ENCODE results near the gene TCEAL5. TPM values are rescaled to one million over a fixed set of nuclear protein-coding genes. Genes with fewer than 3 reads are reported as not detected.

Gene TCEAL5
- total RNA-seq, 1 donor from 2014 or later = 0.36 TPM

DNA sequence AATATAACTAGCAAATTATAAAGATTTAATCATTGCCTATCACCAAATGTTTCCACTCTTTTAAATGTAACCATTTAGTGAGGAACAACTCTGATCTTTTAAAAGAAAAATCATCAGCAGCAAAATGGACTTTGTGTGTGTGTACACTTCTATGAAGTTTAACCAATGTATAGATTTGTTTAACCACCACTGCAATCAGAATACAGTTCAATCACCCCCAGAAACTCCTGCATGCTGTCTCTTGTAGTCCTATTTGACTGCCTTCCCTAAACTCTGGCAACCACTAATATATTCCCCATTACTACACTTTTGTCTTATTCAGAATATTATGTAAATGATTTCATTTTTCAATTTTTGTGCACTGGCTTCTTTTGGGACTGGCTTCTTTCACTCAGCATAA is 19.9 kb downstream of the TCEAL5 start:
- Histone ChIP-seq H4K20me1 (ENCODE audit: insufficient read depth, low read length) (peaks cover 6% of the 10 kb centered on the region), H3K27me3 (ENCODE audit: insufficient read depth, low read length) (no peaks in the 10 kb centered on the region), H3K79me2 (ENCODE audit: insufficient read depth, low read length) (peaks cover 20% of the 10 kb centered on the region), H3K9me3 (ENCODE audit: insufficient read depth, low read depth, low read length) (no peaks in the 10 kb centered on the region), H3K27ac (ENCODE audit: low read depth, low read length) (no peak overlapping the region), H2AFZ (ENCODE audit: low read depth, low read length) (no peak overlapping the region), H3K4me2 (ENCODE audit: low read length) (no peak overlapping the region), H3K9ac (ENCODE audit: low read length) (no peak overlapping the region), H3K4me3 (ENCODE audit: insufficient read depth, low read depth, low read length) (no peak overlapping the region), H3K4me1 (ENCODE audit: insufficient read depth, low read length) (no peaks in the 10 kb centered on the region), H3K36me3 (ENCODE audit: insufficient read depth, low read length) (peaks cover 9% of the 10 kb centered on the region)
- H3K4me1 Mint-ChIP-seq (ENCODE audit: low read depth, unreplicated experiment) = peaks cover 9% of the 10 kb centered on the region
- no peaks in the 10 kb centered on the region for H3K27me3 Mint-ChIP-seq (ENCODE audit: low read depth, unreplicated experiment)
- TF ChIP-seq EZH2 (IDR thresholded peaks at IDR 0.05; ENCODE audit: insufficient read depth, low read length) = no peak
- TF ChIP-seq, protein P1, sequence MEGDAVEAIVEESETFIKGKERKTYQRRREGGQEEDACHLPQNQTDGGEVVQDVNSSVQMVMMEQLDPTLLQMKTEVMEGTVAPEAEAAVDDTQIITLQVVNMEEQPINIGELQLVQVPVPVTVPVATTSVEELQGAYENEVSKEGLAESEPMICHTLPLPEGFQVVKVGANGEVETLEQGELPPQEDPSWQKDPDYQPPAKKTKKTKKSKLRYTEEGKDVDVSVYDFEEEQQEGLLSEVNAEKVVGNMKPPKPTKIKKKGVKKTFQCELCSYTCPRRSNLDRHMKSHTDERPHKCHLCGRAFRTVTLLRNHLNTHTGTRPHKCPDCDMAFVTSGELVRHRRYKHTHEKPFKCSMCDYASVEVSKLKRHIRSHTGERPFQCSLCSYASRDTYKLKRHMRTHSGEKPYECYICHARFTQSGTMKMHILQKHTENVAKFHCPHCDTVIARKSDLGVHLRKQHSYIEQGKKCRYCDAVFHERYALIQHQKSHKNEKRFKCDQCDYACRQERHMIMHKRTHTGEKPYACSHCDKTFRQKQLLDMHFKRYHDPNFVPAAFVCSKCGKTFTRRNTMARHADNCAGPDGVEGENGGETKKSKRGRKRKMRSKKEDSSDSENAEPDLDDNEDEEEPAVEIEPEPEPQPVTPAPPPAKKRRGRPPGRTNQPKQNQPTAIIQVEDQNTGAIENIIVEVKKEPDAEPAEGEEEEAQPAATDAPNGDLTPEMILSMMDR (IDR thresholded peaks at IDR 0.05; ENCODE audit: insufficient read depth, low read depth, low read length) = no peak
- peaks cover 4% of the 10 kb centered on the region for H3K36me3 Mint-ChIP-seq (ENCODE audit: low read depth, unreplicated experiment)
- H3K4me3 Mint-ChIP-seq (ENCODE audit: unreplicated experiment) = no peak overlapping the region
- FAIRE-seq (no peak), DNase-seq (ENCODE audit: low read depth) (no peak)
- no peaks in the 10 kb centered on the region for H3K9me3 Mint-ChIP-seq (ENCODE audit: unreplicated experiment)
- no peak overlapping the region for H3K27ac Mint-ChIP-seq (ENCODE audit: unreplicated experiment)

DNA sequence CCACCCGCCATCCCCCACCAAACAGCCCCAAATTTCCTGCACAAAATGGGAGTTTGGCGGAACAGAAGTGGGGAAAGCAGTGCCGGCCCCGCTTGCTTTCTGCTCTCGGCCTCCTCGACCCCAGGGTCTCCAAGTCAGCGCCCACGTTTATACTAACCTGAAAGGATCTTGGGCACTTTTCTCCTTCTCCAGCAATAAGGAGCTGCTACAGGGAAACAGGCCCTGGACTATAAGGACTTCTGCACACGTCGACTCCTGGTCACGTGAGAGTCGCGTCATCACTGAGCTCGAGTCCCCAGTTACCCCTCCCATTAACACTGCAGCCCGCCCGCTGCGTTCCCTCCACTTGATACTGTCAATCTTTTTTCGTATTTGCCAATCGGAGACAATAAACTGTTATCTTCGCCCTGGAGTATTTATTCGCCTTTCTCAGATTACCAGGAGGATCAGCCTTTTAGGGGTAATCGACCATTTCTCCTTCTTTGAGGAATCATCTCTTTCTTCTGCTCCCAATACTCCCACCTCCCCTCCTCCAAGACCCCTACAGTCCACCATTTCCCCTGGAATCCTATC is 21.5 kb downstream of the TCEAL5 start, which contains the start of gene TCEAL8:
Gene TCEAL8, minus strand, starts transcription at position 235 of the 573 bp plus-strand sequence. CDS start 1,176 bp downstream, outside the sequence.
- Histone ChIP-seq H3K4me2 (ENCODE audit: low read length) (peak within 1 kb of the TSS; percentile 95), H2AFZ (ENCODE audit: low read depth, low read length) (peak within 1 kb of the TSS; percentile 74), H4K20me1 (ENCODE audit: insufficient read depth, low read length) (peaks cover 6% of the 10 kb centered on the region), H3K27me3 (ENCODE audit: insufficient read depth, low read length) (no peaks in the 10 kb centered on the region), H3K36me3 (ENCODE audit: insufficient read depth, low read length) (peaks cover 9% of the 10 kb centered on the region), H3K79me2 (ENCODE audit: insufficient read depth, low read length) (peaks cover 20% of the 10 kb centered on the region), H3K27ac (ENCODE audit: low read depth, low read length) (peak within 1 kb of the TSS; percentile 86), H3K4me1 (ENCODE audit: insufficient read depth, low read length) (no peaks in the 10 kb centered on the region), H3K4me3 (ENCODE audit: insufficient read depth, low read depth, low read length) (peak within 1 kb of the TSS; percentile 93), H3K9ac (ENCODE audit: low read length) (peak within 1 kb of the TSS; percentile 97), H3K9me3 (ENCODE audit: insufficient read depth, low read depth, low read length) (no peaks in the 10 kb centered on the region)
- Mint-ChIP-seq H3K4me3 (ENCODE audit: unreplicated experiment) (peak within 1 kb of the TSS; percentile 98), H3K27ac (ENCODE audit: unreplicated experiment) (peak within 1 kb of the TSS; percentile 94), H3K4me1 (ENCODE audit: low read depth, unreplicated experiment) (peaks cover 9% of the 10 kb centered on the region), H3K9me3 (ENCODE audit: unreplicated experiment) (no peaks in the 10 kb centered on the region), H3K27me3 (ENCODE audit: low read depth, unreplicated experiment) (no peaks in the 10 kb centered on the region), H3K36me3 (ENCODE audit: low read depth, unreplicated experiment) (peaks cover 4% of the 10 kb centered on the region)
- FAIRE-seq (no peak), DNase-seq (ENCODE audit: low read depth) (peak; percentile 71)
- TF ChIP-seq, protein P1 (IDR thresholded peaks at IDR 0.05; ENCODE audit: insufficient read depth, low read depth, low read length) = no peak
- no peak for TF ChIP-seq EZH2 (IDR thresholded peaks at IDR 0.05; ENCODE audit: insufficient read depth, low read length)

DNA sequence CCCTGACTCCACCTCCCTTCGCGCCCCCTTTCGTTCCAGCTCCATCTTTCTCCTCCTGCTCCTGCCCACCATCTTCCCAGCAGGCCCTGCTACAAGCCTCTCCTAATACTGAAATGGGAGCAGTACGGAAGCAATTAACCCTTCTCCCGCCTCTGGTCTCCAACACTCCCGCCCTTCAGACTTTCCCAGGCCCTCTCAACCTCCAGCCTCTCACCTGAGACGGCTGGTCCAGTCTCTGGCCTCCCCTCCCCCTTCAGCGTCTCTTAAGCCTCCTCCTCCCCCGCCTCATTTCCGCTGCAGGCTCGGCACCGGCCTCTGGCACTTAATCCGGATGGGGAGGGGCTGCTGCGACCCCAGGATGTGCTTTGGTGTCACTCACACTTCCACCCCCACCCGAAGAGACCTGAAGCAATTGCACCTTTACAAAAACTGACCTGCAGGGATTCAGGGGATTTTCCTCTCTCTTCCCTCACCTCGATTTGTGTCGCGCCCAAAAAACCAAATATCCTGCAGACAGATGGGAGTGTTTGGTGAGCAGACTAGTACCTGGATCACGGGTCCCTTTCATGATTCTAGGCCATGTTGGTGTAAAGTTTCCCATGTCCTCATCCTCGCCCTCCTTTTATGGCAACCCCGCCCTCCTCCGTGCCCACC is 22.3 kb downstream of the TCEAL5 start:
- peak overlapping the region; percentile 74 for H2AFZ ChIP-seq (ENCODE audit: low read depth, low read length)

More for the DNA sequence above, 22.3 kb downstream of the TCEAL5 start:
- Mint-ChIP-seq H3K36me3 (ENCODE audit: low read depth, unreplicated experiment) (peaks cover 4% of the 10 kb centered on the region), H3K4me3 (ENCODE audit: unreplicated experiment) (peak overlapping the region; percentile 98), H3K27me3 (ENCODE audit: low read depth, unreplicated experiment) (no peaks in the 10 kb centered on the region), H3K4me1 (ENCODE audit: low read depth, unreplicated experiment) (peaks cover 9% of the 10 kb centered on the region), H3K9me3 (ENCODE audit: unreplicated experiment) (no peaks in the 10 kb centered on the region), H3K27ac (ENCODE audit: unreplicated experiment) (peak overlapping the region; percentile 94)
- Histone ChIP-seq H3K27ac (ENCODE audit: low read depth, low read length) (peak overlapping the region; percentile 86), H3K79me2 (ENCODE audit: insufficient read depth, low read length) (peaks cover 20% of the 10 kb centered on the region), H3K9ac (ENCODE audit: low read length) (peak overlapping the region; percentile 97), H3K4me3 (ENCODE audit: insufficient read depth, low read depth, low read length) (peak overlapping the region; percentile 93), H3K9me3 (ENCODE audit: insufficient read depth, low read depth, low read length) (no peaks in the 10 kb centered on the region), H3K4me2 (ENCODE audit: low read length) (peak overlapping the region; percentile 95), H3K4me1 (ENCODE audit: insufficient read depth, low read length) (no peaks in the 10 kb centered on the region), H3K36me3 (ENCODE audit: insufficient read depth, low read length) (peaks cover 9% of the 10 kb centered on the region), H3K27me3 (ENCODE audit: insufficient read depth, low read length) (no peaks in the 10 kb centered on the region), H4K20me1 (ENCODE audit: insufficient read depth, low read length) (peaks cover 6% of the 10 kb centered on the region)
- TF ChIP-seq, protein P1 (IDR thresholded peaks at IDR 0.05; ENCODE audit: insufficient read depth, low read depth, low read length) = no peak
- no peak for TF ChIP-seq EZH2 (IDR thresholded peaks at IDR 0.05; ENCODE audit: insufficient read depth, low read length)
- FAIRE-seq (no peak), DNase-seq (ENCODE audit: low read depth) (peak; percentile 34)

Measured in astrocyte (in vitro differentiated cells and primary cell).